D721Med (cell line): ENCODE data around the gene CEACAM16.

Source experiments
- DNase-seq: peaks from one replicate; pipeline ENCODE4 v3.0.0; 2011; ENCODE audit warnings: low spot score; ENCODE audit not compliant: insufficient read length
- FAIRE-seq: peaks from 2 replicates; lab custom pipeline; 2011; peaks lifted over from hg19 to GRCh38; lab: Jason Lieb, UNC
- CTCF ChIP-seq: IDR thresholded peaks from 2 replicates; pipeline ENCODE4 v1.5.1; 2012; ENCODE audit warnings: mild to moderate bottlenecking, control low read depth; ENCODE audit not compliant: insufficient read depth; ENCODE audit errors: missing control alignments

CEACAM16 gene

GRCh38 chr19:44660081-44660480, 38.9 kb upstream of the CEACAM16 start:
- FAIRE-seq = no peak
- TF ChIP-seq CTCF = no peak
- no peak for DNase-seq

DNA sequence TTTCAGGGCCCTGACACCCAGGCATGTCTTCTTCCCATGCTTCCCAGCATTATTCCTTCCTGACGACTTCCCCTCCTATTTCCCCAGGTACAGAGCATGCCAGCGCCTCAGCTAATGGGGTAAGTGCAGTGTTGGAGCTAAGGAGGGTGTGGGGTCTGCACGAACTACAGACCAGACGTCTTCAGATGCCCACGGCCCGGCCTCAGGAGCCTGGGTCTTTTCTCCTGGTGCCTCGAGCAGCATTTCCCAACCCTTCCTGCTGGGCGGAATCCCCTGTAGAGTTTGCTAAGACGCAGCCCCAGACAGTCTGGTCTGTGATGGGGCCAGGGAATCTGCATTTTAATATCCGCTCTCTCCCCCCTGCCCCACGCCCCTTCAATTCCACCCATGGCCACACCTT, 37.7 kb upstream of the CEACAM16 start:
- no peak for FAIRE-seq
- no peak for TF ChIP-seq CTCF
- no peak for DNase-seq

- FAIRE-seq = no peak
- TF ChIP-seq CTCF = no peak
Measured at GRCh38 chr19:44661904-44662303, 37.0 kb upstream of the CEACAM16 start.

GRCh38 chr19:44662691-44663385, 36.1 kb upstream of the CEACAM16 start:
- DNase-seq = no peak
- FAIRE-seq = no peak

More at GRCh38 chr19:44661904-44662303, 37.0 kb upstream of the CEACAM16 start:
- no peak for DNase-seq

DNA sequence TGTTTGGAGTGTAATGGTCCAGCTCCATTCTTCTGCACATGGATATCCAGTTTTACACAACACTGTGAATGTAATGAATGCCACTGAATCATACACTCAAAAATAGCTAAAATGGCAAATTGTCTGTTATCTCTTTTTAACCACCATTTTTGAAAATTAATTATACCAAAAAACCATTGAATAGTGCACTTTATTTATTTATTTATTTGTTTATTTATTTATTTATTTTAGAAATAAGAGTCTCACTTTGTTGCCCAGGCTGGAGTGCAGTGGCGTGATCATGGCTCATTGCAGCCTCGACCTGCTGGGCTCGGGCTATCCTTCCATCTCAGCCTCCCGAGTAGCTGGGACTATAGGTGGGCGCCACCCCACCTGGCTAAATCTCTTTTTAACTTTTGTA, 35.0 kb upstream of the CEACAM16 start:
- FAIRE-seq (no peak), DNase-seq (no peak)
- TF ChIP-seq CTCF = no peak

More at GRCh38 chr19:44662691-44663385, 36.1 kb upstream of the CEACAM16 start:
- TF ChIP-seq CTCF = no peak

GRCh38 chr19:44664976-44665375, 34.0 kb upstream of the CEACAM16 start:
- FAIRE-seq = no peak
- TF ChIP-seq CTCF = no peak
- DNase-seq = no peak

- DNase-seq = no peak
- TF ChIP-seq CTCF = no peak
- FAIRE-seq = no peak
Measured at GRCh38 chr19:44666852-44667556, 31.9 kb upstream of the CEACAM16 start.
